ENCODE results near the gene CLEC17A.

DNA sequence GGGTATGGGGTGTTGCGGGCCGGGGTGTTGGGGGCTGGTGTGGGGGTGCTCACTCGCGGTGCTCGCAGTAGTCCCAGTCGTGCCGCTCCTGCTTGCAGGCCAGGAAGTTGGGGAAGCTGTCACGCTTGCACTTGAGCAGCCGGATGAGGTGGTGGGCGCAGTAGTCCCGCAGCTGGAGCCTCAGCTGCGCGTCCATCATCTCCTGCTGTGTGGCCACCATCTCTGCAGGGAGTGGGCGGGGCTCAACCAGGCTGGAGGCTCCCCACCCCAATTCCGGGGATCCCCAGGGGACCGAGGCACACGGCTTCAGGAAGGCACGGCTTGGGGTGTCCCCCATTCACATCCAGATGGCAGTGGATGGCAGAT, 16.2 kb upstream of the CLEC17A start:
- TF ChIP-seq, protein P1, sequence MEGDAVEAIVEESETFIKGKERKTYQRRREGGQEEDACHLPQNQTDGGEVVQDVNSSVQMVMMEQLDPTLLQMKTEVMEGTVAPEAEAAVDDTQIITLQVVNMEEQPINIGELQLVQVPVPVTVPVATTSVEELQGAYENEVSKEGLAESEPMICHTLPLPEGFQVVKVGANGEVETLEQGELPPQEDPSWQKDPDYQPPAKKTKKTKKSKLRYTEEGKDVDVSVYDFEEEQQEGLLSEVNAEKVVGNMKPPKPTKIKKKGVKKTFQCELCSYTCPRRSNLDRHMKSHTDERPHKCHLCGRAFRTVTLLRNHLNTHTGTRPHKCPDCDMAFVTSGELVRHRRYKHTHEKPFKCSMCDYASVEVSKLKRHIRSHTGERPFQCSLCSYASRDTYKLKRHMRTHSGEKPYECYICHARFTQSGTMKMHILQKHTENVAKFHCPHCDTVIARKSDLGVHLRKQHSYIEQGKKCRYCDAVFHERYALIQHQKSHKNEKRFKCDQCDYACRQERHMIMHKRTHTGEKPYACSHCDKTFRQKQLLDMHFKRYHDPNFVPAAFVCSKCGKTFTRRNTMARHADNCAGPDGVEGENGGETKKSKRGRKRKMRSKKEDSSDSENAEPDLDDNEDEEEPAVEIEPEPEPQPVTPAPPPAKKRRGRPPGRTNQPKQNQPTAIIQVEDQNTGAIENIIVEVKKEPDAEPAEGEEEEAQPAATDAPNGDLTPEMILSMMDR (IDR thresholded peaks at IDR 0.05; ENCODE audit: poor library complexity) = no peak
- TF ChIP-seq EZH2 (IDR thresholded peaks at IDR 0.05; ENCODE audit: borderline replicate concordance) (no peak), EZH2phosphoT487 (IDR thresholded peaks at IDR 0.05; ENCODE audit: low read depth, severe bottlenecking, unreplicated experiment) (no peak)

Measured in hepatocyte (in vitro differentiated cells).